GM12891 (cell line): ENCODE results near the gene MAP4K4.

Source experiments
- POLR2A ChIP-seq: IDR thresholded peaks from 2 replicates; pipeline ENCODE4 v1.6.1; 2011; ENCODE audit warnings: low read depth, low read length, control low read depth
- SPI1 ChIP-seq: IDR thresholded peaks from 2 replicates; pipeline ENCODE4 v1.6.1; 2011; ENCODE audit warnings: low read depth, low read length, control low read depth
- TAF1 ChIP-seq: IDR thresholded peaks from 2 replicates; pipeline ENCODE4 v1.6.1; 2011; ENCODE audit warnings: low read depth, low read length, control low read depth

DNA sequence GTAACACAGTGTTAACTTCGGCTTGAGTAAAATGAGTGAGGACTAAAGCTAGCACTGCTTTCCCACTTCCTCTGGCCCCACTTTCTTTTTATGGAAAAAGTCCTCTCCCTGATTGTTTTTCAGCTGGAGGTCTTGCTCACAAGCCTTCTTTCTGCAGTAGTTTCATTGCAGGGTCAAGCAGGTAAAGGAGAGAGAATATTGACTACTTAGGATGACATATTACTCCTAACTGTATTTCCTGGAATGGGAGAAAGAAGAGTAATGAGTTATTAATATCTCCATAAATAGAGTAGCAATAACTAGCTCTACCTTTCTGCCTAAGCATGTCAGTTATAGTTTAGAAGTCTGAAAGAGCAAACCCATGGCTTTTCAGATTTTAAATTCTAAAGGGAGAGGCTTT is 45.0 kb downstream of the MAP4K4 start:
- TF ChIP-seq TAF1 (no peak), POLR2A (no peak), SPI1 (no peak)
